HuH-7.5 (cell line): ENCODE measurements around the gene TLN1.

Source experiments
- DNase-seq: peaks from one replicate; pipeline ENCODE4 v3.0.0; 2011; ENCODE audit warnings: low spot score

TLN1 gene

GRCh38 chr9:35664531-35665470 lies 67.2 kb downstream of the TLN1 start, which contains the start of gene ARHGEF39:
TSS of gene ARHGEF39 (minus strand) at chr9:35665195. CDS start at chr9:35665169, 26 bp downstream.
- peak; percentile 94 for DNase-seq

GRCh38 chr9:35662437-35662836 lies 69.6 kb downstream of the TLN1 start:
- DNase-seq, result no peak

DNA sequence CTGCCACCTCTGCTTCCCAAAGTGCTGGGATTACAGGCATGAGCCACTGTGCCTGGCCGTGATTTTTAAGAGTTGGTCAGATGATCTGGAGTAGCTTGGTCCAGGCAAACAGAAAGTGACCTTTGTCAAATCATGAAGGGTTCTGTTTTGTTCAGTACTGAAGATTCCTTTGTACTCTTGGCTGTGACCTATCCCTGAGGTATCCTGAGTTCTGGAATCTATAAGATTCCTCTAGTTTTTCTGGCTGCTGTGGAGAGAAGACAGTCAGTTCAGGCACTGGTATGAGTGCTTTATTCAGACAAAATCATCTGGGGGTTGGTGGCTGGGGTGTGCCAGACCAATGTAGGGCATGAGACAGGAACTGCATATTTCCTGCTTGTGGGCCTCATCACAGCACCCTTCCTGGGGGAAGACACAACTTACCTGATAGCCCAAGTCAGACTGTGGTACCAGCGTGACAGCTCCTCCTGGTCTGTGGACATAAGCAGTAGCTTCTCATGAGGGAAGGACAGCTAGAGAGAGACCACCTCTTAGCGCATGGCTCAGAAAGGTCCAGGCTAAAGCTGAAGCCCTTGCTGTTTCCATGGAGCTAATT lies 70.1 kb downstream of the TLN1 start:
- no peak for DNase-seq

DNA sequence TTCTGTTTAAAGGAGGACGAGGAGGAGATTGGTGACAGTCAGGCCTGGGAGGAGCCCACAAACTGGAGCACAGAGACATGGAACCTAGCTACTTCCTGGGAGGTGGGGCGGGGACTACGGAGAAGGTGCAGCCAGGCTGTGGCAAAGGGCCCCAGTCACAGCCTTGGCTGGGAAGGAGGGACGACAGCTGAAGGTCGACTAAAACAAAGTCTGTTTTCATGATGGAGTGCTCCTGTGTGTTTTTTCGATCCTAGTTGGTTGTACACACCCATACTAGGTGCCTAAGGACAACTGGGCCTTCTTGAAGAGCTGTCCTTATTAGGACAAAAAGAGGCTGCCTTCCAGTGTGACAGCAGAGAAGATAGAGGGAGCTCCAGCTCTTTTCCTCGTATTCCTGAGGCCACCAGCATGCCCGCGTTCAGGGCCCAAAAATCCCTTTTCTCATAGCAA lies 71.0 kb downstream of the TLN1 start:
- DNase-seq, result no peak

GRCh38 chr9:35659340-35659739 lies 72.7 kb downstream of the TLN1 start:
- DNase-seq, result no peak

DNA sequence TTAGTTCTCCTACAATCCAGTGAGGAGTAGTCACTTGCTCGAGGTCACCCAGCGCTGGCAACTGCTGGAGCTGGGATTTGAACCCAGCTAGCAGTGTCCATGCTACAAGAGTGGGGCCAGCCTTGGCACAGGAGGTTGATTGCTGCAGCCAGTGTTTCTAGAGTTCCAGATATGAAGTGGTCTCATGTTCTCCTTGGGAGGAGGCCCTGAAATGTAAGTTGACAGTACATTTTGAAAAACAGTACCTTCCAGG lies 73.1 kb downstream of the TLN1 start:
- DNase-seq, result no peak

DNA sequence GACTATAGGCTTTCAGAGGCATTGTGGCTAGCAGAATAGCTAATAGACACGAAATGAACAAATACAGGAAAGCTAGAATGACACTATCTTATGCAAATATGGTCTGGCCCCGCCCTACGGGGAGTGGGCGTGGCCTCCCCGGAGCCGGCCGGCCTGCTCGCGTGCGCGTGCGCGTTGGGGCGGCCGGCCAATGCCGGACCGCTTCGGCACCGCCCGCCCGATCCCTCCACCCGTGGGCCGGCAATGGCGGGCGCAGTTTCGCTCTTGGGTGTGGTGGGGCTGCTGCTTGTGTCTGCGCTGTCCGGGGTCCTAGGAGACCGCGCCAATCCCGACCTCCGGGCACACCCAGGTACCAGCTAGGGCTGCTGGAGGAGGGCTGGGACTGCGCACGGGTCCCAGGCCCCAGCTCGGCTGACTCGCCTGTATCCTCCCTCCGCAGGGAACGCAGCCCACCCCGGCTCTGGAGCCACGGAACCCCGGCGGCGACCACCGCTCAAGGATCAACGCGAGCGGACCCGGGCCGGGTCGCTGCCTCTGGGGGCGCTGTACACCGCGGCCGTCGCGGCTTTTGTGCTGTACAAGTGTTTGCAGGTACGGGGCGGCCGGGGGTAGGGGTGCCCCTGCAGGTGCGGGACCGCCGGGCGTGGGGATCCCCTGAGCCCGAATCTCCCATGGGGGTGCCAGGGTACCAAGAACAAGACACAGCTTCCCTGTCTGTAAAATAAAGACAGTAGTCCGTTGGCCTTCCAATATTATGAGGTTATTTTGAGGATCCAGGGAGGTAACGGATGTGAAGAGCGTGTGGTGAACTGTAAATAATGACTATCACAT lies 73.6 kb downstream of the TLN1 start, which contains the start of gene CCDC107:
Gene CCDC107, plus strand, starts transcription at position 156 of the 831 bp plus-strand sequence. Its CDS starts 88 bp downstream, at position 244.
- DNase-seq, result peak; percentile 83

- peak; percentile 94 for DNase-seq
These were observed 74.4 kb downstream of the TLN1 start, which contains the start of gene RMRP for GRCh38 chr9:35657546-35658136. TSS of gene RMRP (minus strand) at chr9:35658019.

- DNase-seq, result no peak
These were observed 75.0 kb downstream of the TLN1 start for GRCh38 chr9:35656831-35657545.

- DNase-seq, result no peak
These were observed 75.6 kb downstream of the TLN1 start for GRCh38 chr9:35656348-35656747.

GRCh38 chr9:35653611-35654010 lies 78.4 kb downstream of the TLN1 start:
- DNase-seq, result no peak

DNA sequence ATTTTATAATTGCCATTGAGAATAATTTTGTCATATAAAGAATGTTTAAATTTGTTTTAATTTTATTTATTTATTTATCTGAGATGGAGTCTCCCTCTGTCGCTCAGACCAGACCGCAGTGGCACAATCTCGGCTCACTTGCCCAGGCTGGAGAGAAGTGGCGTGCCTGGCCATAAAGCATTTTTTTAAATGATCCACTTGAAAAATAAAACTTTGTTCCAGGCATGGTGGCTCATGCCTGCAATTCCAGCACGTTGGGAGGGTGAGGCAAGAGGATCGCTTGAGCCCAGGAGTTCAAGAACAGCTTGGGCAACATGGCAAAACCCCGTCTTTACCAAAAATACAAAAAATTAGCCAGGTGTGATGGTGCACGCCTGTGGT lies 79.2 kb downstream of the TLN1 start:
- DNase-seq, result no peak

- DNase-seq, result no peak
These were observed 79.8 kb downstream of the TLN1 start for GRCh38 chr9:35651956-35652828.

DNA sequence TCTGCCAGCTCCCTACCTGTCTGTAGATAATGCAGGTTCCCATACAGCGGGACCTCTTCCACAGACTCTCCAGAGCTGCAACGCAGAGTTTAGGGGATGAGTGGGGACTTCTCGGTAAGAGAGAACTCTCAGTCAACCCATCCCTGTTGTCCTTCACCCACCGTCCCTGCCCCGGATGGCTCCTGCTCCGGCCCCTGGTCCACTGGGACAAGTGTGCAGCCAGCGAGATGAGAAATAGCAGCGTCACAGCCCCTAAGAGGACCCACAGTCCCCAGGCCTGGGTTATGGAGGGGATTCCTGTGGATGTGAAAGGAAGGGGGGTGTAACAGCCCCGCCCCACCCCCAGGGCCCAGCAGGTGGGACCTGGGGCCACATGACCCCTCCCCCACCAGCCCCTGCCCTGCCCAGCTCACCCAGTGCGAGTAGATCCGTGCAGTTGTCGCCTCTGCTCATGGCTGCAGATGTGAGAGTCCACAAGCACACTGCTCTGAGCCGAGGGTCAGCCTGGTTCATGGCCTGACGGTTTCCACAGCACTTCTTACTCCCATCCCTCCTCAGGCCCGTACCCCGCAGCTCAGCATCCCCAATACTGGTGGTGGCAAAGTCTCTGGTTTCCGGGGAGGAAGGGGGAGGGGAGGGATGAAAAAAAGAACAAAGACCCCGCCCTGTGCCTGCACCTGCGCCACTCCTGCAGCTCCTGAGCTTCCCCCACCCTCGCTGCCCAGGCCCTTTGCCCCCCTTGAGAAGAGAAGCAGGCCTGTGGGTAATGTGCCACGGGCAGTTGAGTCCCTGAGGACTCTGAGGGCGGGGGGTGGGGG lies 81.4 kb downstream of the TLN1 start, which contains the start of gene SIT1:
Gene SIT1, minus strand, starts transcription at position 591 of the 818 bp plus-strand sequence. Its CDS starts 78 bp downstream, at position 513.
- no peak for DNase-seq

- no peak for DNase-seq
These were observed 82.3 kb downstream of the TLN1 start for GRCh38 chr9:35649431-35650340.
